ENCODE measurements around the gene CNTLN.
"Not testable (repeated sequence)": the region's sequence is repeated elsewhere in the genome, so short reads cannot be mapped to it uniquely, and the experiment has no call there.

CNTLN gene

DNA sequence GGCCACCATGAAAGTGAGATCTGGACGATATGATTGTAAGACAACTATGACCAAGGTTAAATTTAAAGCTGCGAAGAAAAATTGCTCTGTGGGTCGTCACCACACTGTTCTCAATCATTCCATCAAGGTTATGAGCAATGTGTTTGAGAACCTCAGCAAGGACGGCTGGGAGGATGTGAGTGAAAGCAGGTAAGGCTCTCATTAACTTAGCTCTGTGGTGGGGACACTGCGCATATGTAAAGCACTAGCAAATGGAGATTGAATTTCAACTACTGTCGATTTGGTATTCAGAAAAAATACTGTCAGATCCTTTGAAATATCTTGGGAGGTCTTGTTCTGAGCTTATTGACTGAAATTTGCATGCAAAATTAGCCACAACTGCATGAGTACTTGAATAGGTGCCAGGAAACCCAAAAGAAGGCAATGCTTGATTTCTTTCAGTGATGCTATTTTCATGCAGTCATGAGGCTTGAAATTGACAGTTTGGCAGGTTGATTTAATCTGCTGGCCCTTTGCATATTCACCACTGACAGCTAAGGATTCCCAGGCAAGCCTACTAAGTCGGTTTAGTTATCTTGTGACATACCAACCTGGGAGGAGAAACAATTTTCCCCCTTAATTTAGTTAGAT is 260.2 kb downstream of the CNTLN start:
- no peak overlapping the region for H3K4me3 ChIP-seq (ENCODE audit: low read depth, low read length)
- in situ Hi-C loops (cut with HindIII; ENCODE audit: low sequenced_read_pairs) = no loop called here
- TF ChIP-seq, protein P1, sequence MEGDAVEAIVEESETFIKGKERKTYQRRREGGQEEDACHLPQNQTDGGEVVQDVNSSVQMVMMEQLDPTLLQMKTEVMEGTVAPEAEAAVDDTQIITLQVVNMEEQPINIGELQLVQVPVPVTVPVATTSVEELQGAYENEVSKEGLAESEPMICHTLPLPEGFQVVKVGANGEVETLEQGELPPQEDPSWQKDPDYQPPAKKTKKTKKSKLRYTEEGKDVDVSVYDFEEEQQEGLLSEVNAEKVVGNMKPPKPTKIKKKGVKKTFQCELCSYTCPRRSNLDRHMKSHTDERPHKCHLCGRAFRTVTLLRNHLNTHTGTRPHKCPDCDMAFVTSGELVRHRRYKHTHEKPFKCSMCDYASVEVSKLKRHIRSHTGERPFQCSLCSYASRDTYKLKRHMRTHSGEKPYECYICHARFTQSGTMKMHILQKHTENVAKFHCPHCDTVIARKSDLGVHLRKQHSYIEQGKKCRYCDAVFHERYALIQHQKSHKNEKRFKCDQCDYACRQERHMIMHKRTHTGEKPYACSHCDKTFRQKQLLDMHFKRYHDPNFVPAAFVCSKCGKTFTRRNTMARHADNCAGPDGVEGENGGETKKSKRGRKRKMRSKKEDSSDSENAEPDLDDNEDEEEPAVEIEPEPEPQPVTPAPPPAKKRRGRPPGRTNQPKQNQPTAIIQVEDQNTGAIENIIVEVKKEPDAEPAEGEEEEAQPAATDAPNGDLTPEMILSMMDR (IDR thresholded peaks at IDR 0.05; ENCODE audit: low read depth, low read length) = no peak
- no peak for DNase-seq (ENCODE audit: low read depth, low spot score)

DNA sequence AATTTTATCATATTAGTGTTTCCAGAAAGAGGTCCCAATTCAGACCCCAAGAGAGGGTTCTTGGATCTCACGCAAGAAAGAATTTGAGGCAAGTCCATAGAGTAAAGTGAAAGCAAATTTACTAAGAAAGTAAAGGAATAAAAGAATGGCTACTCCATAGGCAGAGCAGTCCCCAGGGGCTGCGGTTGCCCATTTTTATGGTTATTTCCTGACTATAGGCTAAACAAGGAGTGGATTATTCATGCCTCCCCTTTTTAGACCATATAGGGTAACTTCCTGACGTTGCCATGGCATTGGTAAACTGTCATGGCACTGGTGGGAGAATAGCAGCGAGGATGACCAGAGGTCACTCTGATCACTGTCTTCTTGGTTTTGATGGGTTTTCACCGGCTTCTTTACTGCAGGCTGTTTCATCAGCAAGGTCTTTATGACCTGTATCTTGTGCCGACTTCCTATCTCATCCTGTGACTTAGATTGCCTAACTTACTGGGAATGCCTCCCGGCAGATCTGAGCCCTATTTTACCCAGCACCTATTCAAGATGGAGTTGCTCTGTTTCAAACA is 262.4 kb downstream of the CNTLN start:
- H3K4me3 ChIP-seq (ENCODE audit: low read depth, low read length); DNase-seq (ENCODE audit: low read depth, low spot score); in situ Hi-C loops (cut with HindIII; ENCODE audit: low sequenced_read_pairs): not testable (repeated sequence)

- no peak overlapping the region for H3K4me3 ChIP-seq (ENCODE audit: low read depth, low read length)
- no peak for DNase-seq (ENCODE audit: low read depth, low spot score)
- in situ Hi-C loops (cut with HindIII; ENCODE audit: low sequenced_read_pairs) = no loop called here
- TF ChIP-seq, protein P1 (IDR thresholded peaks at IDR 0.05; ENCODE audit: low read depth, low read length) = no peak
Observed at GRCh38 chr9:17398350-17398749, 263.5 kb downstream of the CNTLN start.

DNA sequence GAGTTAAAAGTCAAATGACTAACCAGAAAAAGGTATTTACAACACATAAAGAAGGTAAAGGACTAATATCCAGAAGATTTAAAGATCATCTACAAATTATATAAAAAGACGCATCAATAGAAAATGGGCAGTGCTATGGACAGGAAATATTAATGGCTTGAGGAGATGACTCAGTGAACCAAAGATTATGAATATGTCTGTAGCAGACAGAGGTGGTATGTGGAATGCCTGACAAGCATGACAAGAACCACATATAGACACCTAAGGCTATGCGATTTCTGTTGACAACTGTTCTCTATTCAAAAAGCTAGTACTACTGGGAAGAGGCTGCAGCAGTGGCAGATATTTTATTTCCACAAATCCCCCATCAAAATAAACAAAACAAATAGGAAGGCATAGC is 267.0 kb downstream of the CNTLN start:
- TF ChIP-seq, protein P1 (IDR thresholded peaks at IDR 0.05; ENCODE audit: low read depth, low read length) = no peak
- H3K4me3 ChIP-seq (ENCODE audit: low read depth, low read length) = no peak overlapping the region
- no peak for DNase-seq (ENCODE audit: low read depth, low spot score)
- in situ Hi-C loops (cut with HindIII; ENCODE audit: low sequenced_read_pairs) = no loop called here

- DNase-seq (ENCODE audit: low read depth, low spot score) = peak; percentile 25
- in situ Hi-C loops (cut with HindIII; ENCODE audit: low sequenced_read_pairs) = no loop called here
- H3K4me3 ChIP-seq (ENCODE audit: low read depth, low read length) = no peak overlapping the region
- TF ChIP-seq, protein P1 (IDR thresholded peaks at IDR 0.05; ENCODE audit: low read depth, low read length) = peak; percentile 11
Observed at GRCh38 chr9:17402309-17402708, 267.5 kb downstream of the CNTLN start.

DNA sequence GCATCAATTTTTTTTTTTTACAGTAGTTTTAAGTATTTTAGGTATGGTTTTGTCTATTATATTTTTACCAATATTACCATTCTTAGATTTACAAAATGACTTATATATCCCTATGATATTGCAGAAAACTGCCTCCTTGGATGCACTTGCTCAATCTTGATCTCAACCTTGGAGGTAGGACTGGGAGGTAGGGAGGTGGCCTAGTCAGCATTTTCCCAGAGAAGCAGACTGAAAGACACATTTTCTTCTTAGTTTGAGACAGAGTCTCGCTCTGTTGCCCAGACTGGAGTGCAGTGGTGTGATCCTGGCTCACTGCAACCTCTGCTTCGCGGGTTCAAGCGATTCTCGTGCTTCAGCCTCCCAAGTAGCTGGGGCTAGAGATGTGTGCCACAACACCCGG is 268.7 kb downstream of the CNTLN start:
- no peak overlapping the region for H3K4me3 ChIP-seq (ENCODE audit: low read depth, low read length)
- in situ Hi-C loops (cut with HindIII; ENCODE audit: low sequenced_read_pairs) = no loop called here
- no peak for DNase-seq (ENCODE audit: low read depth, low spot score)
- TF ChIP-seq, protein P1 (IDR thresholded peaks at IDR 0.05; ENCODE audit: low read depth, low read length) = no peak

GRCh38 chr9:17414986-17415385 is 280.1 kb downstream of the CNTLN start:
- TF ChIP-seq, protein P1 (IDR thresholded peaks at IDR 0.05; ENCODE audit: low read depth, low read length) = no peak
- in situ Hi-C loops (cut with HindIII; ENCODE audit: low sequenced_read_pairs) = no loop called here

More at GRCh38 chr9:17414986-17415385, 280.1 kb downstream of the CNTLN start:
- no peak for DNase-seq (ENCODE audit: low read depth, low spot score)
- no peak overlapping the region for H3K4me3 ChIP-seq (ENCODE audit: low read depth, low read length)

Data from astrocyte of the spinal cord (primary cell).